Skin epidermis (tissue), 12 donors: Measurements from ENCODE around the gene NPHP4.

Experiments
- H3K27ac ChIP-seq, 21 experiments: fragments of 200-600 bp; sonication (generic) in 11 of 21; one replicate each; pipeline ENCODE4 v1.5.0; 2020; ENCODE audit warnings: mild to moderate bottlenecking in 3 of 21, inconsistent platforms in 2 of 21, moderate library complexity in 2 of 21
- H3K4me3 ChIP-seq, 7 experiments: fragments of 200-600 bp; sonication (generic) in 2 of 7; one replicate each; pipeline ENCODE4 v1.5.0; 2020; ENCODE audit warnings: inconsistent platforms in 2 of 7, mild to moderate bottlenecking in 2 of 7, moderate library complexity in 1 of 7

The NPHP4 gene

DNA sequence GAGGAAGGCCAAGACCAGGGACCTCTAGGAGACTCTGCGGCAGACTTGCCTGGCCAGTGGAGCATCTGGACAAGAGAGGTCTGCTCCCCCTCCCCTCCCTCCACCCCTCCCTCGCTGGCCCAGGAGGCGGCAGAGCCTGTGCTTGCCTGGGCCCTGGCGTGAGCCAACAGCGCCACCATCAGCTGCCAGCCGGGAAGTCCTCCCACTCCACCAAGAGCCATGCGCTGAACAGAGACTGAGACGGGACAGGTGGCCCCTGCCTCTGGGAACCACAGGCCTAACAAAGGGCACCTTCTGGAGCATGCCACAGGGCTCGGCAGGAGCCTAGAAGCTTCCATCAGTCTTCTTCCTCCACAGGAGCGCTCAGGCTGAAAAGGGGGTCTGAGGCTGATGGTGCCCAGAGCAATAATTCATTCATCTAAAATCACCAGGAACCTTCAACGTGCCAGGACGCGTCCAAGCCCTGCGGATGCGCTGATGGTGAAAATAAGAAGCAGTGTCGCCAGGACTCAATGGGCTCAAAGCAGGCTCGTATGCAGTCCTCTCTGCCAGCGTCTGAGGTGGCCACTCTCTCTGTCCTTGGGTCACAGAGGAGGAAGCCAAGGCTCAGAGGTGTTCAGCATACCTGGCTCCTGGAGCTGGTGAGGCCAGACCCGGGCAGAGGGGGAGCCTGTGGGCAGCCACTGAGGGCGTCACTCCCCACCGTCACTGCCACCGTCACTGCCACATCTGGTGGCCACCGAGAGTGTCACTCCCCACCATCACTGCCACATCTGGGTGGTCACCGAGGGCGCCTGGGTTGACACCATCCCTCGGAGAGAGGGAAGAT lies 161.2 kb downstream of the NPHP4 start:
- Histone ChIP-seq H3K27ac (no peak overlapping the region), H3K4me3 (no peak overlapping the region)

DNA sequence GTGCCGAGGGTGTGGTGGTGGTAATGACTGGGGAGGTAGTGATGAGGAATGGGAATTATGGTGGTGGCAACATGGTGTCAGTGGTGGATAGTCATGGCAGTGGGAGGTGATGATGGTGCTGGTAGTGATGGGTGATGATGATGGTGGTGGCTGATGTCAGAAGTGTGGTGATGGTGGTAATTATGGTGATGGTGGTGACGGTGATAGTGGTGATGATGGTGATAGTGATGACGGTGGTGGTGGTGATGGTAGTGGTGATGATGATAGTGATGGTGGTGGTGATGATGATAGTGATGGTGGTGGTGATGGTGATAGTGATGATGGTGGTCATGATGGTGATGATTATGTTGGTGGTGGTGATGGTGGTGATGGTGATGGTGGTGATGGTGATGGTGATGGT lies 162.8 kb downstream of the NPHP4 start:
- no peak overlapping the region for H3K4me3 ChIP-seq
- H3K27ac ChIP-seq, result no peak overlapping the region

DNA sequence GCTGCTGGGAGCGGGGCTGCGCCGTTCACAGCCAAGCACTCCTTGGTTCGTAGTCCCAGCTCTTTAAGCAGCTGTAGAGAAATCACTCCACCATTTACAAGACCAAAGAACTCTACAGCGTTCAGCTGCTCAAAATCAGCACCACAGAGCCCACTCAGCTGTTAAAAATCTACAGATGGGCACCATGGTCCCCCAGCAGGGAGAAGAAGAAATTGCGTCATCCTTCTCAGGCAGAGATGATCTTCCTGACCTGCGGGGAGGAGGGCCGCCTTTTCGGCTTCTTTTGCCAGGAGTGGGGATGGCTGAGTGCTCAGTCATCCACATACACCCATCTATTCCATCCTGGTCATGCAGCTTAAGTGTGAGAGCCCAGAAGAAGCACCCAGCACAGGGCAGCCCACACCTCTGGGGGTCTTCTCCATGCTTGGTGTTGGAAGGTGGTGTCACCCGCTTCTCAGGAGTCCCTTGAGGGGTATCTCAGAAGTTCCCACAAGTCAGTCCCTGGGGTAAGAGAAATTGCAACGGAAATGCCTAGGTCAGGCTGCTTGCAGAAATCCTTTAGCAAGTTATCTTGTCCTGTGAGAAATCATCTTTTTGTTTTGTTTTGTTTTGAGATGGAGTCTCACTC lies 163.8 kb downstream of the NPHP4 start:
- Histone ChIP-seq H3K4me3 (no peak overlapping the region), H3K27ac (no peak overlapping the region)

DNA sequence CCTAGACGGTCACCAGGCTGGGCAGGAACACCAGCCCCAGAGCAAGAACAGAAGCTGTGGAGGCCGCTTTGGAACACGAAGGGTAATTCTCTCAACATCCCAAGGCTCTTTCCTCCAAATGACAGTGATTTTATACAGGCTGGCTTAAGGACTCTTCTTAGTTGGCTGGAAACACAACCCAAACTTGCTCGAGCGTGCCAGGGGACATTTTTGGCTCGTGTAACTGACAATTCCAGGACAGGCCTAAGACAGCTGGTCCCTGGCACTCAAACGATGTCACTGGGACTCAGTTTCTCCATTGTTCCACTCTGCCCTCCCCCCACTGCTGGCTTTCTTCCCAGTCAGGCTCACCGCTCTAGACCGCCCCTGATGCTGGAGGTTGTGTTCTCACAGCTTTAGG lies 164.7 kb downstream of the NPHP4 start:
- H3K27ac ChIP-seq, result no peak overlapping the region

DNA sequence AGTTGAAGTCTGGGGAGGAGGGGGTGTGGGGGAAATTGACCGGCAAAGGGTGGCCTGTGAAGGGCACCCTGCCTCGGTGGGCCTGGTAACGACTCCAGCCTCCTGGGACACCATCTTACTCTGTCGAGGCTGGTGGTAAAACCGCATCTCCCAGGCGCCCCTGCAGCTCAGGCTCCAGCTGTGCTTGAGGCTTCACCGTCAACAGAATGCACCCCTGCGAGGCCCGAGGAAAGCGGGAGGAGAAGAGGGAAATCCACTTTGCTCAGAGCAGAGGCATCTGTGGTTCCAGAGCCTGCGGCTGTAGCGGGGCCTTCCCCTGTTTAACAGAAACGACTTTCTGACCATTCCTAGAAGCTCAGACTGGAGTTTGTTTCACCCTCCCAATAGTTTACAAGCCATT lies 165.6 kb downstream of the NPHP4 start:
- Histone ChIP-seq H3K27ac (no peak overlapping the region), H3K4me3 (no peak overlapping the region)

More for the DNA sequence above, 164.7 kb downstream of the NPHP4 start:
- no peak overlapping the region for H3K4me3 ChIP-seq

DNA sequence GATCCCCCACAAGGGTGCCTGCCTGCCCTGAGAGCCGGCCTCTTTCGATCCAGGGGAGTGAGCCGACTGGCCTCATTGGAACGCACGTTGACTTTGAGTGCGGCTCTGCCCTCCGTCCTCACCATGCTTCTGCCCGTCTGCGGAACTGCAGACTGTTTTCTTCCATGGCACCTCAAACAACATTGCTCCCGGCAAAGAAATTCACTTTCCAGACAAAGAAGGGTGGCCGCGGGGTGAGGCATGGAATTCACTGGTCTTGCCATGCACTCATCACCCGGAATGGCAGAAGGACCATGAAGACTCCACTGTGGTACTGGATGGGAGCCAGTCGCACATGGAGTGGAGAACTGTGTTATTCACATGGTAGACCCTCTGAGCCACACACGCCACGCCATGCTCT lies 169.5 kb downstream of the NPHP4 start:
- Histone ChIP-seq H3K27ac (no peak overlapping the region), H3K4me3 (no peak overlapping the region)

DNA sequence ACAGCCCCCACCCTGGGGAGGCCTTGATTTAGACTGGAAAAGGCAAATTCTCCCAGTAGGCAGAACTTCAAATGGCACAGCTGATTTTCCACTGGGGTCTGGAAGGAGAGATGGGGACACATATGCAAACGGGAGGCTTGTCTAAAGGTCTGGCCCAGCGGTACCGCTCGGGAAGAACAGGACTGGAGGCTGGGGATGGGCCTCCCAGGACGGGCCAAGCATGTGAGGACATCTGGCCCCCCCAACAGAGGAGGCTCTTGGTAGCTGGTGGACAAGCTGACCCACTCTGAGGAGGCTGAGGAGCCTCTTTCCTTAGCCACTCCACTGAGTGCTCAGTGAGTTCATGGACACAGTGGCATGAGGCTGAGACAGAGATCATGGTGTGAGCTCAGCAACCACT lies 170.0 kb downstream of the NPHP4 start:
- no peak overlapping the region for H3K4me3 ChIP-seq
- no peak overlapping the region for H3K27ac ChIP-seq

DNA sequence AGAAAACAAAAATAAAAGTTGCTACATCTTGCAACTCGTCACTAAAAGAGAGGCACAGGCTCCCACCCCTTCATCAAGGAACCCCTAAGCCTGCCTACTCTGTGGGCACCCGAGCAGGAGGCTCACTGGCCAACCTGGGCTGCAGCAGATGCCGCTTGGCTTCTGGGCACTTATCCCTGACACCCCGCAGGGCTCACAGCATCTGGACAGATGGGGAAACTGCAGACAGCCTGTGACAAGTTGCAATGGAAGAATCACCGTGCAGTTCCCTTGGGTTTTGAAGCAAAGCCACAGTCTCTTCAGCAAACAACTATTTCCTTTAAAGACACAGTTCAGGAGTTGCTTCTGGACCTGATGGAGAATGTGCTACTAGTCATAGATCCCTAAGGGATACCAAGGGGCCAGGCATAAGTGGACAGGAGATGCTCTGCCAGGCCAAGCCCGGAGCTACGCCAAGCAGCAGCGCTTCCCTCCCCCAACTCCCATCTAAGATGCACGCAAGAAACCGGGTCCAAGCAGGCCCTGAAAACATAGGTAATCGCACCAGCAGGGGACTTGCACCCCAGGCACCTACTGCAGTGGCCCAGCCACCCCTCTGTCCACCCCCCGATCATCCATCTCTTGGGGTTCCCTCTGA lies 170.6 kb downstream of the NPHP4 start:
- H3K27ac ChIP-seq, result no peak overlapping the region
- H3K4me3 ChIP-seq, result no peak overlapping the region

DNA sequence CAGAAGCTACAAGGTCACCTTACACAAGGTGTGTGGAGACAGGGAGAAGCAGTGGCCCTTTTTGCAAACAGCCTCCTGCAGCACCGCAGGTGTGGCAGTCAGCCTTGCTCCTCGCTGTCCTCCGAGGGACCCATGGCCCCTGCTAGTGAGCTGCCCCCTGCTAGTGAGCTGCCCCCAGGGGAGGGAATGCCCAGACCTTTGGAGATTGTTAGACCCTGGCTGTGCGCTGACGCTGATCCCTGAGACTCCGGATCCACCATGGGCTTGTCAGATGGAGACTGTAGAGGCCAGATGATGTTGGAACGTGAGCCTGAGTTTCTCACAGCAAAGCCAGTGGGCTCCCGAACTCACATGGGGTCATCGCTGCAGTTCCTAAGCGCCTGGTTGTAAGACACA lies 172.2 kb downstream of the NPHP4 start:
- H3K4me3 ChIP-seq, result no peak overlapping the region
- no peak overlapping the region for H3K27ac ChIP-seq

DNA sequence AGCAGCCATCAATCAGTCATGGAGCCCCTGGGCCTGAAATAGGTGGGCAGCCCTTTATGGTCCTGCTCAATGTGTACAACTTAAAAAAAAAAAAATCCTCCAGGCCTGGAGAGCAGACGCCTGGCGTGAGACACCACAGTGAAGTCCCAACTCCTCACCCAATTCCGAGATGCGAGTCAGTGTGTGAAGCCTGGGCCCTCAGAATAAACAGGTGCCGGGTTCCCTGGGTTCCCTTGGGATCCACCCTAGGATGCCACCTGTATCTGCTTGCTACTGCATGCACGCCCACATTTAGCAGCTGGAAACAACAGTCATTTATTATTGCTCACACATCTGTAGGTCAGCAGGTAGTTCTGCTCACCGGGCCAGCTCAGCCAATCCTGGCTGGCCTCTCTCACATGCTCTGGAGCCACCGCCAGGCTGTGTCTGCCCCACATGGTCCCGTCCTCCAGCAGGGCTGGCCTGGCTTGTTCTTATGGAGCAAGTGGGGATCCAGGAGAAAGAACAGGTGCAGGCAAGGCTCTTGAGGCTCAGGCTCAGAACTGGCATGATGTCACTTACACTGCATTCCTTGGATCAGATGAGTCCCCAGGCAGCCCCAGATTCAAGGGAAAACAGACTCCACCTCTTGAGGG lies 172.7 kb downstream of the NPHP4 start:
- H3K4me3 ChIP-seq, result no peak overlapping the region

DNA sequence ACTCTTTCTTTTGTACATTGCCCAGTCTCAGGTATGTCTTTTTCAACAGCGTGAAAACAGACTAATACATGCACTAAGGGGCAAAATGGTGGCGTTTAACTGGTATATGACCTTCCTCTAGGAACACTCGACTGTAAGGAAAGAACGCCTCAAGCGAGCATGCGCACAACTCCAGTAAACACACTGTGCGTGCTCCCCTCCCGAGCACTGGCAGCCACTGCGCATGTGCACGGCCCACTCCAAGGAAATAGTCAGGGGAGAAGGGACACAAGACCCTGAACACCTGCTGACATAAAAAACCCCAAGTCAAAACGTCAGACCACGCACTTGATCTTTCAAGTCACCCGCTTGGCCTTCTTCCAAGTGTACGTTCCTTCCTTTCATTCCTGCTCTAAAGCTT lies 173.5 kb downstream of the NPHP4 start:
- H3K27ac ChIP-seq, result no peak overlapping the region
- no peak overlapping the region for H3K4me3 ChIP-seq

More for the DNA sequence above, 172.7 kb downstream of the NPHP4 start:
- no peak overlapping the region for H3K27ac ChIP-seq

DNA sequence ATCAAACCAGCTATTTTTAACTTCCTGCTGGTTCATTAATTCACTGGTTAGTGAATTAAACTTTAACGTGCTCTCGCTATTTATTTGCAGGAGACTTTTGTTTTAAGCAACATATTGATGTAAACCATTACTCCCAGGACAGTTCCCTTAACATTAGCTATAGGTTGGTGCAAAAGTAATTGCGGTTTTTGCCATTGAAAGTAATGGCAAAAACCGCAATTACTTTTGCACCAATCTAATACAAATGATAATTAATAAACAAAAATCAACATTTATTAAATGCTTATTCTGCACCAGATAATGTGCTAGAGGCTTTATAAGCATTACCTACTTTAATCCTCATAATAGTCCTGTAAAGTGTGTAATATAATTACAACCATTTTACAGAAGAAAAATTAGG lies 176.5 kb downstream of the NPHP4 start:
- H3K27ac ChIP-seq, result no peak overlapping the region
- H3K4me3 ChIP-seq, result no peak overlapping the region

DNA sequence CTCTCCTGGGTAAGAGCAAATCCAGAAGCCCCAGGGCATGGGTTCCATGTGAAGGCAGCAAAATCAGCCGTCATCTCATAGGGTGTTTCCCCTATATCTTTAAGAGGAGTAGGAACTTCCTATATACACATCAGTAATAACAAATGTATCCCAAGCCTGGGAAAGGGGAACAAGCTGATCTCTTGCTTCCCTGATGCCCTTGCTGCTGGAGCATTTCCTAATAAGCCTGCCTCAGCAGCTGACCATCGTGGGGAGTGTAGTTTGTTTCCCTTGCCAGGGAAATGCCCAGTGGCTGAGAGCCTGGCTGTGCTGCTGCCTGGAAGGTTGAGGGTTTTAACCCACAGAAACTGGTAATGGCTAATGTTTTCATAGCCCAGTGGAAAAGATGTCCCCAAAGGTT lies 177.0 kb downstream of the NPHP4 start:
- H3K27ac ChIP-seq, result no peak overlapping the region
- H3K4me3 ChIP-seq, result no peak overlapping the region

DNA sequence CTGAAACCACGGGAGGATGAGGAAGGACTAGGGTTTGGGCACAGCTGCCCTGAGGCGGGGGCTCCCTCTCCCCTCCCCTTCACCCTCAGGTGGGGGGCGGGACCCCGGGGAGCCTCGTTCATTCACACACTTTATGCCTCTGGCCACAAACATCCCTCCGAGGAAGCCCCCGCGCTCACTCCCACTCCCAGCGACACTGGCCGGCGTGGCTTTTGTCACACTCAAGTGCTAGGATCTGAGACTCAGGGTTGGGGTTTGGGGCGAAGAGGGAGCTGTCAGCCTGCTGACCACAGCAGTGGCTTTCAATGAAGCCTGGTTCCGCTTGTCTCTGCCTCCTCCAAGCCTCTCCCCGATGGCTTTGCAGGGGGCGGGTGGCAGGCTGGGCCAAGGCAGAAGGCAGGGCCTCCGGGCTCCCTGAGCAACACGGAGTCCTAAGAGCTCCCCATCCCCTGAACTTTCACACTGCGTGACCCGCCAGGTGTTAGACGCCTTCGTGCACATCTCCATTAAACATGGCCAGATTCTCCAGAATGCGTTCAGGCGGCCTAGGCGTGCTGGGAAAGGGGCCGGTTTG lies 178.1 kb downstream of the NPHP4 start:
- H3K27ac ChIP-seq, result no peak overlapping the region
- H3K4me3 ChIP-seq, result no peak overlapping the region

DNA sequence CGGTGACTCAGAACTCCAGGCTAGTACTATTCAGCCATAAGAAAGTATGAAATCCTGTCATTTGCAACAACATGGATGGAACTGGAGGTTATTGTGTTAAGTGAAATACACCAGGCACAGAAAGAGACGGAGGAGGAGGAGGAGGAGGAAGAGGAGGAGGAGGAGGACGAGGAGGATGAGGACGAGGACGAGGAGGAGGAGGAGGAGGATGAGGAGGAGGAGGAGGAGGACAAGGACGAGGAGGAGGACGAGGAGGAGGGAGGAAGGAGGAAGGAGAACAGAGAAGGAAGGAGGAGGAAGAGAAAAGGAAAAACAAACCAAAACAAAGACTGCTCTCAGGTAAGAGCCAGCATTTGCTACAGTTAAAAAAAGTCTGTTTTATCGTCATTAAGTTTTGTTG lies 178.7 kb downstream of the NPHP4 start:
- no peak overlapping the region for H3K4me3 ChIP-seq
- H3K27ac ChIP-seq, result no peak overlapping the region
